SK-N-MC (cell line): ENCODE measurements around the gene OPRL1.

Experiments used
- EZH2 ChIP-seq: fragments of 200-600 bp; sonication (generic); IDR thresholded peaks from one replicate; pipeline ENCODE4 v1.6.1; 2017; ENCODE audit warnings: antibody characterized with exemption
- POLR2AphosphoS5 ChIP-seq: IDR thresholded peaks from 2 replicates; pipeline ENCODE4 v1.6.1; 2012; ENCODE audit warnings: mild to moderate bottlenecking, low read depth, low read length, borderline replicate concordance

GRCh38 chr20:64055893-64056638 is 23.8 kb upstream of the OPRL1 start:
- TF ChIP-seq POLR2AphosphoS5 = no peak
- TF ChIP-seq EZH2 = no peak
